ENCODE results near the gene PLAGL2.
"Not testable (repeated sequence)": the region's sequence is repeated elsewhere in the genome, so short reads cannot be mapped to it uniquely, and the experiment has no call there.

DNA sequence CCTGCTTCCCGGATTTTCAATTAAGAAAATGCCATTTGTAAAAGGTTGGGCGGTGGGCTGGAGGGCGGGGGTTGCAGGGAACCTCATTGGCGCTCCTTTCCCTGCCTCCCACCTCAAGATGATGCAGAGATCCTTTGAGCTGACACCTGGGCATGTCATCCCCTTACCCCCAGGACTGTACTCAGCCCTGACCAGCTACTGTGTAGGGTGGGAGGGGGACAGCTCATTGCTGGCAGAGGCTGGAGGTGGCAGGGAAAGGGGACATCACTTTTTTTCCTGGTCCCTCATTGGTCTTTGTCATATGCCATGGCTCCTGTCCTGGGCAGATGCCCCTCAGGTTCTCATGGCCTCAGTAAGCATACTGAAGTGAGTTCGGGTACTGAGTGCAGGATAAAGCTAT, 14.2 kb downstream of the PLAGL2 start:
- not testable (repeated sequence) for TF ChIP-seq CTCF, POLR2A (IDR thresholded peaks at IDR 0.05)

Data from uterus (tissue), 2 donors.